C4-2B (cell line): ENCODE data around the gene FGF18.

Experiments
- CTCF ChIP-seq: fragments of 450-650 bp; conservative IDR thresholded peaks from 2 replicates; pipeline ENCODE4 v1.5.1; 2017; ENCODE audit warnings: mild to moderate bottlenecking
- ZFX ChIP-seq: fragments of 450-650 bp; IDR thresholded peaks from 2 replicates; pipeline ENCODE4 v1.6.1; 2017

- TF ChIP-seq CTCF (no peak), ZFX (no peak)
Observed at GRCh38 chr5:171397599-171397998, 21.8 kb upstream of the FGF18 start.
